ENCODE results near the gene DPM3. TPM values are rescaled to one million over a fixed set of nuclear protein-coding genes. Genes with fewer than 3 reads are reported as not detected.
A peak's percentile ranks its signal among the peaks of the same experiment; 100 is the strongest.

The DPM3 gene
- total and polyA plus RNA-seq, 2 donors: 15.8 to 205 TPM

GRCh38 chr1:155179112-155180031 is 39.0 kb upstream of the DPM3 start:
- no peak for DNase-seq (ENCODE audit: extremely low spot score)
- no peaks in the 10 kb centered on the region for H3K4me1 ChIP-seq (ENCODE audit: insufficient read depth)
- WGBS: 92% methylated on average over 31 of the region's 31 CpGs
- H3K4me3 ChIP-seq (ENCODE audit: low read depth, low read length): no peak overlapping the region
- no peak overlapping the region for H3K27ac ChIP-seq (ENCODE audit: low read depth)
- no peaks in the 10 kb centered on the region for H3K36me3 ChIP-seq (ENCODE audit: insufficient read depth)

GRCh38 chr1:155178441-155179111 is 38.2 kb upstream of the DPM3 start:
- H3K36me3 ChIP-seq (ENCODE audit: insufficient read depth): no peaks in the 10 kb centered on the region
- no peak overlapping the region for H3K4me3 ChIP-seq (ENCODE audit: low read depth, low read length)
- WGBS: 89% methylated on average over 30 of the region's 30 CpGs
- no peaks in the 10 kb centered on the region for H3K4me1 ChIP-seq (ENCODE audit: insufficient read depth)
- H3K27ac ChIP-seq (ENCODE audit: low read depth): no peak overlapping the region
- no peak for DNase-seq (ENCODE audit: extremely low spot score)

GRCh38 chr1:155177918-155178281 is 37.6 kb upstream of the DPM3 start:
- no peak for DNase-seq (ENCODE audit: extremely low spot score)
- Histone ChIP-seq H3K4me1 (ENCODE audit: insufficient read depth) (no peaks in the 10 kb centered on the region), H3K27ac (ENCODE audit: low read depth) (no peak overlapping the region), H3K36me3 (ENCODE audit: insufficient read depth) (no peaks in the 10 kb centered on the region), H3K4me3 (ENCODE audit: low read depth, low read length) (no peak overlapping the region)
- WGBS: 97% methylated on average over 9 of the region's 9 CpGs

GRCh38 chr1:155177192-155177917 is 37.0 kb upstream of the DPM3 start:
- Histone ChIP-seq H3K27ac (ENCODE audit: low read depth) (no peak overlapping the region), H3K4me3 (ENCODE audit: low read depth, low read length) (no peak overlapping the region), H3K4me1 (ENCODE audit: insufficient read depth) (no peaks in the 10 kb centered on the region), H3K36me3 (ENCODE audit: insufficient read depth) (no peaks in the 10 kb centered on the region)
- 80% methylated on average over 11 of the region's 11 CpGs for WGBS
- DNase-seq (ENCODE audit: extremely low spot score): no peak

- Histone ChIP-seq H3K36me3 (ENCODE audit: insufficient read depth) (no peaks in the 10 kb centered on the region), H3K4me3 (ENCODE audit: low read depth, low read length) (no peak overlapping the region), H3K4me1 (ENCODE audit: insufficient read depth) (no peaks in the 10 kb centered on the region), H3K27ac (ENCODE audit: low read depth) (no peak overlapping the region)
- WGBS: 63% methylated on average over 8 of the region's 8 CpGs
- DNase-seq (ENCODE audit: extremely low spot score): no peak
These were observed 36.3 kb upstream of the DPM3 start for GRCh38 chr1:155176544-155177071.

- Histone ChIP-seq H3K27ac (ENCODE audit: low read depth) (no peak overlapping the region), H3K4me3 (ENCODE audit: low read depth, low read length) (no peak overlapping the region), H3K4me1 (ENCODE audit: insufficient read depth) (no peaks in the 10 kb centered on the region), H3K36me3 (ENCODE audit: insufficient read depth) (no peaks in the 10 kb centered on the region)
- WGBS: 90% methylated on average over 9 of the region's 9 CpGs
- no peak for DNase-seq (ENCODE audit: extremely low spot score)
These were observed 35.6 kb upstream of the DPM3 start for GRCh38 chr1:155175927-155176371.

- H3K4me3 ChIP-seq (ENCODE audit: low read depth, low read length): no peak overlapping the region
- DNase-seq (ENCODE audit: extremely low spot score): no peak
- 80% methylated on average over 12 of the region's 12 CpGs for WGBS
- H3K4me1 ChIP-seq (ENCODE audit: insufficient read depth): no peaks in the 10 kb centered on the region
- H3K27ac ChIP-seq (ENCODE audit: low read depth): no peak overlapping the region
- no peaks in the 10 kb centered on the region for H3K36me3 ChIP-seq (ENCODE audit: insufficient read depth)
These were observed 35.1 kb upstream of the DPM3 start for GRCh38 chr1:155175281-155175926.

GRCh38 chr1:155174324-155175280 is 34.3 kb upstream of the DPM3 start:
- H3K4me3 ChIP-seq (ENCODE audit: low read depth, low read length): no peak overlapping the region
- no peak for DNase-seq (ENCODE audit: extremely low spot score)
- H3K4me1 ChIP-seq (ENCODE audit: insufficient read depth): no peaks in the 10 kb centered on the region
- 8% methylated on average over 35 of the region's 35 CpGs for WGBS
- H3K27ac ChIP-seq (ENCODE audit: low read depth): no peak overlapping the region
- H3K36me3 ChIP-seq (ENCODE audit: insufficient read depth): no peaks in the 10 kb centered on the region

- Histone ChIP-seq H3K36me3 (ENCODE audit: insufficient read depth) (no peaks in the 10 kb centered on the region), H3K4me3 (ENCODE audit: low read depth, low read length) (peak within 1 kb of the TSS; percentile 72), H3K27ac (ENCODE audit: low read depth) (peak within 1 kb of the TSS; percentile 78), H3K4me1 (ENCODE audit: insufficient read depth) (no peaks in the 10 kb centered on the region)
- no peak for DNase-seq (ENCODE audit: extremely low spot score)
- 2% methylated on average over 38 of the region's 38 CpGs for WGBS
These were observed 33.4 kb upstream of the DPM3 start, which contains the start of gene TRIM46 for GRCh38 chr1:155173478-155174323. Gene TRIM46, plus strand, starts transcription at chr1:155173849. Its CDS starts 118 bp downstream, at chr1:155173967.

GRCh38 chr1:155172732-155173477 is 32.6 kb upstream of the DPM3 start, which contains the start of gene KRTCAP2:
Gene KRTCAP2, minus strand, starts transcription at chr1:155173304. Its CDS starts 80 bp downstream, at chr1:155173224.
- H3K4me3 ChIP-seq (ENCODE audit: low read depth, low read length): peak within 1 kb of the TSS; percentile 72
- peak; percentile 88 for DNase-seq (ENCODE audit: extremely low spot score)
- H3K4me1 ChIP-seq (ENCODE audit: insufficient read depth): no peaks in the 10 kb centered on the region
- H3K36me3 ChIP-seq (ENCODE audit: insufficient read depth): no peaks in the 10 kb centered on the region
- peak within 1 kb of the TSS; percentile 78 for H3K27ac ChIP-seq (ENCODE audit: low read depth)
- WGBS: under 1% methylated on average over 57 of the region's 57 CpGs
